PFSK-1 (cell line): ENCODE measurements around the gene ITSN2.

Experiments used
- FOXP2 ChIP-seq: optimal IDR thresholded peaks from 2 replicates; pipeline ENCODE3; 2011; ENCODE audit warnings: borderline replicate concordance, control low read depth, inconsistent platforms; ENCODE audit not compliant: insufficient read depth; ENCODE audit errors: extremely low read length, extremely low read depth
- POLR2AphosphoS5 ChIP-seq: IDR thresholded peaks from 2 replicates; pipeline ENCODE4 v1.6.1; 2012; ENCODE audit warnings: low read depth, mild to moderate bottlenecking, control low read depth, low read length, moderate library complexity
- TAF1 ChIP-seq: IDR thresholded peaks from 2 replicates; pipeline ENCODE4 v1.6.1; 2012; ENCODE audit warnings: low read length, control low read depth, borderline replicate concordance; ENCODE audit not compliant: insufficient read depth
- TF ChIP-seq, protein P1 (sequence below), 2 experiments: IDR thresholded peaks; 2 replicates each; pipeline versions ENCODE4 v1.6.1 to v1.8.0; 2011 to 2012; ENCODE audit warnings: low read depth in 2 of 2, low read length in 2 of 2, control low read depth in 1 of 2, inconsistent platforms in 1 of 2, mild to moderate bottlenecking in 1 of 2, moderate library complexity in 1 of 2; ENCODE audit not compliant: insufficient read depth in 1 of 2

DNA sequence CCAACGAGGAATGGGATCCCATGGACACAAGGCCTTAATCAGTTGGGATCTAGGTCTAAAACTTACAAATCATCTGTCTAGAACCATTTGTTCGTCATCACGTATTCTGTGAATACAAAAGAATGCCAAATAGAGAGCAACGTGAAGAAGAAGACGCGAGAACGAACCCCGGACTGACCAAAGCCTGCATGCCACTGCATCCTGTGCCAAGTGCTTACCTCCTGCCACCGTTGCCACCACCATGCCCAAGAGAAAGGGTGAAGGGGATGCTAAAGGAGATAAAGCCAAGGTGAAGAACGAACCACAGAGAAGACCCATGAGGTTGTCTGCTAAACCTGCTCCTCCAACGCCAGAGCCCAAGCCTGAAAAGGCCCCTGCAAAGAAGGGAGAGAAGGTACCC, 30.2 kb downstream of the ITSN2 start:
- no peak for TF ChIP-seq TAF1
- no peak for TF ChIP-seq FOXP2
- no peak for TF ChIP-seq POLR2AphosphoS5
- TF ChIP-seq, protein P1, sequence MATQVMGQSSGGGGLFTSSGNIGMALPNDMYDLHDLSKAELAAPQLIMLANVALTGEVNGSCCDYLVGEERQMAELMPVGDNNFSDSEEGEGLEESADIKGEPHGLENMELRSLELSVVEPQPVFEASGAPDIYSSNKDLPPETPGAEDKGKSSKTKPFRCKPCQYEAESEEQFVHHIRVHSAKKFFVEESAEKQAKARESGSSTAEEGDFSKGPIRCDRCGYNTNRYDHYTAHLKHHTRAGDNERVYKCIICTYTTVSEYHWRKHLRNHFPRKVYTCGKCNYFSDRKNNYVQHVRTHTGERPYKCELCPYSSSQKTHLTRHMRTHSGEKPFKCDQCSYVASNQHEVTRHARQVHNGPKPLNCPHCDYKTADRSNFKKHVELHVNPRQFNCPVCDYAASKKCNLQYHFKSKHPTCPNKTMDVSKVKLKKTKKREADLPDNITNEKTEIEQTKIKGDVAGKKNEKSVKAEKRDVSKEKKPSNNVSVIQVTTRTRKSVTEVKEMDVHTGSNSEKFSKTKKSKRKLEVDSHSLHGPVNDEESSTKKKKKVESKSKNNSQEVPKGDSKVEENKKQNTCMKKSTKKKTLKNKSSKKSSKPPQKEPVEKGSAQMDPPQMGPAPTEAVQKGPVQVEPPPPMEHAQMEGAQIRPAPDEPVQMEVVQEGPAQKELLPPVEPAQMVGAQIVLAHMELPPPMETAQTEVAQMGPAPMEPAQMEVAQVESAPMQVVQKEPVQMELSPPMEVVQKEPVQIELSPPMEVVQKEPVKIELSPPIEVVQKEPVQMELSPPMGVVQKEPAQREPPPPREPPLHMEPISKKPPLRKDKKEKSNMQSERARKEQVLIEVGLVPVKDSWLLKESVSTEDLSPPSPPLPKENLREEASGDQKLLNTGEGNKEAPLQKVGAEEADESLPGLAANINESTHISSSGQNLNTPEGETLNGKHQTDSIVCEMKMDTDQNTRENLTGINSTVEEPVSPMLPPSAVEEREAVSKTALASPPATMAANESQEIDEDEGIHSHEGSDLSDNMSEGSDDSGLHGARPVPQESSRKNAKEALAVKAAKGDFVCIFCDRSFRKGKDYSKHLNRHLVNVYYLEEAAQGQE (IDR thresholded peaks at IDR 0.05; ENCODE audit: insufficient read depth in 1 of 2, low read depth in 2 of 2, low read length in 2 of 2), result no peak
